ENCODE results near the gene CAPS2.

Gene CAPS2

GRCh38 chr12:75236206-75236605 is 93.9 kb downstream of the CAPS2 start:
- DNase-seq (ENCODE audit: low spot score) = no peak
- in situ Hi-C loops (cut with MboI; ENCODE audit: low pct_unique_long_range_greater_than_20kb, low sequenced_read_pairs, unreplicated experiment) = no loop called here
- TF ChIP-seq CTCF (IDR thresholded peaks at IDR 0.05; ENCODE audit: extremely low read depth, insufficient read depth, missing control alignments) = no peak

- TF ChIP-seq CTCF (IDR thresholded peaks at IDR 0.05; ENCODE audit: extremely low read depth, insufficient read depth, missing control alignments) = no peak
- no peak for DNase-seq (ENCODE audit: low spot score)
- in situ Hi-C loops (cut with MboI; ENCODE audit: low pct_unique_long_range_greater_than_20kb, low sequenced_read_pairs, unreplicated experiment) = no loop called here
Observed at GRCh38 chr12:75227132-75227531, 103.0 kb downstream of the CAPS2 start.

Data from GM13977 (cell line).